Keratinocyte (primary cell): ENCODE results near the gene NAPB.

Experiments
- EZH2 ChIP-seq: IDR thresholded peaks from one replicate; pipeline ENCODE4 v1.6.1; 2012; ENCODE audit warnings: inconsistent platforms, mild to moderate bottlenecking, low read length, moderate library complexity
- TF ChIP-seq, protein P1 (sequence below), 3 experiments: IDR thresholded peaks in 1 of 3; conservative IDR thresholded peaks in 1 of 3; optimal IDR thresholded peaks in 1 of 3; 2 replicates in 2 of 3; 3 replicates in 1 of 3; pipeline versions ENCODE3 to v1.5.1; 2011; ENCODE audit warnings: low read length in 3 of 3, mild to moderate bottlenecking in 3 of 3, moderate library complexity in 2 of 3, control low read depth in 1 of 3, inconsistent platforms in 1 of 3; ENCODE audit not compliant: insufficient read depth in 2 of 3; ENCODE audit errors: extremely low read depth in 1 of 3

DNA sequence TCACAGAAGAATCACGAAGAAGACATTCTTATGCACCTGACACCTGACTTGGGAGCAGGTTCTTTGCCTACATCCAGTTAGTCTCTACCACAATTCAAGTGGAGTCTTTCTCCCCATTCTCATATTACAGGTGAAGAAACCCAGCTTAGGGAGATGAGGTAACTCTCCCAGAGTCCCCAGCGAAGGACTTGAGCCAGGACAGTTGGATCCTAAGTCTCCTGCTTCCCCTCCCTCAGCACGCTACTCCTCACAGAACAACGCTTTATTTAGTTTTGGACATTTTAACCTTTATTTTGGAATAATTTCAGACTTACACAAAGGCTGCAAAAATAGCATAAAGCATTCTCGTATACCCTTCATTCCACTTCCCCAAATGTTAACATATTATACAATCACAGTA lies 17.4 kb upstream of the NAPB start:
- TF ChIP-seq, protein P1, sequence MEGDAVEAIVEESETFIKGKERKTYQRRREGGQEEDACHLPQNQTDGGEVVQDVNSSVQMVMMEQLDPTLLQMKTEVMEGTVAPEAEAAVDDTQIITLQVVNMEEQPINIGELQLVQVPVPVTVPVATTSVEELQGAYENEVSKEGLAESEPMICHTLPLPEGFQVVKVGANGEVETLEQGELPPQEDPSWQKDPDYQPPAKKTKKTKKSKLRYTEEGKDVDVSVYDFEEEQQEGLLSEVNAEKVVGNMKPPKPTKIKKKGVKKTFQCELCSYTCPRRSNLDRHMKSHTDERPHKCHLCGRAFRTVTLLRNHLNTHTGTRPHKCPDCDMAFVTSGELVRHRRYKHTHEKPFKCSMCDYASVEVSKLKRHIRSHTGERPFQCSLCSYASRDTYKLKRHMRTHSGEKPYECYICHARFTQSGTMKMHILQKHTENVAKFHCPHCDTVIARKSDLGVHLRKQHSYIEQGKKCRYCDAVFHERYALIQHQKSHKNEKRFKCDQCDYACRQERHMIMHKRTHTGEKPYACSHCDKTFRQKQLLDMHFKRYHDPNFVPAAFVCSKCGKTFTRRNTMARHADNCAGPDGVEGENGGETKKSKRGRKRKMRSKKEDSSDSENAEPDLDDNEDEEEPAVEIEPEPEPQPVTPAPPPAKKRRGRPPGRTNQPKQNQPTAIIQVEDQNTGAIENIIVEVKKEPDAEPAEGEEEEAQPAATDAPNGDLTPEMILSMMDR (optimal IDR thresholded peaks at IDR 0.05 in 1 of 3, IDR thresholded peaks at IDR 0.05 in 1 of 3, conservative IDR thresholded peaks at IDR 0.05 in 1 of 3; ENCODE audit: extremely low read depth in 1 of 3, insufficient read depth in 2 of 3, low read length in 3 of 3): no peak
- TF ChIP-seq EZH2: no peak
